ENCODE data around the gene ADGRV1. TPM values are rescaled to one million over a fixed set of nuclear protein-coding genes. Genes with fewer than 3 reads are reported as not detected.

ADGRV1 gene
- polyA plus RNA-seq, 2 donors = 0.82 to 1.6 TPM

DNA sequence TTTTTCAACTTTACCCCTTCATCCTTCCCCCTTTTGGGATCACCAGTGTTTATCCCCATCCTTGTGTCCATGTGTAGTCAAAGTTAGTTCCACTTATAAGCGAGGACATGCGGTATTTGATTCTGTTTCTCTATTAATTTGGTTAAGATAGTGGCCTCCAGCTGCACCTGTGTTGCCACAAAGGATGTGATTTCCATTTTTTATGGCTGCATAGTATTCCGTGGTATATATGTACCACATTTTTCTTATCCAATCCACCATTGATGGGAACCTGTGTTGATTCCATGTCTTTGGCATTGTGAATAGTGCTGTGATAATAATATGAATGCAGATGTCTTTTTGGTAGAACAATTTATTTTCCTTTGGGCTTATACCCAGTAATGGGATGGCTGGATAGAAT lies 572.2 kb downstream of the ADGRV1 start:
- H3K9me3 ChIP-seq (ENCODE audit: control insufficient read depth in 2 of 2, insufficient read depth in 1 of 2, low read depth in 1 of 2, low read length in 1 of 2) = no peaks in the 10 kb centered on the region
- H3K4me1 ChIP-seq (ENCODE audit: control insufficient read depth in 2 of 2, insufficient read depth in 2 of 2, low read length in 1 of 2) = peaks cover 0 to 8% of the 10 kb centered on the region in 2 donors
- WGBS, 2 donors = 98 to 100% methylated on average over 3 of the region's 3 CpGs
- peaks cover 0 to 2% of the 10 kb centered on the region in 2 donors for H3K36me3 ChIP-seq (ENCODE audit: control insufficient read depth in 2 of 2, insufficient read depth in 2 of 2, low read length in 1 of 2)
- no peak overlapping the region for H3K4me3 ChIP-seq (ENCODE audit: low read depth in 1 of 2, low read length in 2 of 2)
- no peaks in the 10 kb centered on the region for H3K27me3 ChIP-seq (ENCODE audit: control insufficient read depth in 1 of 2, insufficient read depth in 2 of 2, low read length in 2 of 2)
- no peak overlapping the region for H3K27ac ChIP-seq (ENCODE audit: low read depth in 2 of 2, low read length in 1 of 2)

DNA sequence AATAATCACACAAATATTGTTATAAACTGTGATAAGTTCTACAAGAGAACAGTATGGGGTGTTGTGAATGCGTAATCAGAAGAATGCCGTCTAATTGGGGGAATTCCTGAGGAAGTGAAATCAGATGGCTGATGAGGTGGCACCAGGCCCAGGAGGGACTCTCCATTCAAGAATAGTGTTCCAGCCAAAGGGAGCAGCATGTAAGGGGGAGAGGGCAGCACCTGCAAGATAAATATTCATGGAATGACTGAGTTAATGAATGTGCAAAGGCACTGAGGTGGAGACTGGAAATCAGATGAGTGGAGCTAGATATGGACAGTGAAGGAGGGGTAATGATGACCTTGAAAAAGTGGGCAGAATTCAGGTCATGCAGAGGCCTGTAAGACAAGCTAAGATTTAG lies 574.0 kb downstream of the ADGRV1 start:
- no peaks in the 10 kb centered on the region for H3K27me3 ChIP-seq (ENCODE audit: control insufficient read depth in 1 of 2, insufficient read depth in 2 of 2, low read length in 2 of 2)
- peaks cover 0 to 4% of the 10 kb centered on the region in 2 donors for H3K4me1 ChIP-seq (ENCODE audit: control insufficient read depth in 2 of 2, insufficient read depth in 2 of 2, low read length in 1 of 2)
- H3K27ac ChIP-seq (ENCODE audit: low read depth in 2 of 2, low read length in 1 of 2) = no peak overlapping the region
- WGBS, 2 donors = 59 to 60% methylated on average over 2 of the region's 2 CpGs
- peaks cover 0 to 2% of the 10 kb centered on the region in 2 donors for H3K36me3 ChIP-seq (ENCODE audit: control insufficient read depth in 2 of 2, insufficient read depth in 2 of 2, low read length in 1 of 2)
- no peaks in the 10 kb centered on the region for H3K9me3 ChIP-seq (ENCODE audit: control insufficient read depth in 2 of 2, insufficient read depth in 1 of 2, low read depth in 1 of 2, low read length in 1 of 2)
- H3K4me3 ChIP-seq (ENCODE audit: low read depth in 1 of 2, low read length in 2 of 2) = no peak overlapping the region

DNA sequence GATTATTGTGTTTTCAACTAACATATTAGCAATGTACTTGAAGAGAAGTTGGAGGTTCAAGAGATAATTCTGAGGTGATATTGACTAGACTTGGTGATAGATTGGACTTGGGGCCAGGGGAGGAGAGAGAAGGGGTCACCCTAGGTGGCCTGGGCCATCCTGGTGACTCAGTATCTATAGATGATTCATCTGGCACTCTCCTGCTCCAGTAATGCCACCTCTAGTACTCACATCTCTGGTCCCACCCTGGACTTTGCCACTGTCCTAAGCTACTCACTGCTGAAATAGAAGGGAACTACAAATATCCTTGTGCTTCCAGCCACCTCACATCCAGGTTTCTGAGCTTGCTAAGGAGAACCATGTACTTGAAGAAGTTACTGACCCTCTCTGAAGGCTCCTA lies 574.6 kb downstream of the ADGRV1 start:
- Histone ChIP-seq H3K27ac (ENCODE audit: low read depth in 2 of 2, low read length in 1 of 2) (no peak overlapping the region), H3K36me3 (ENCODE audit: control insufficient read depth in 2 of 2, insufficient read depth in 2 of 2, low read length in 1 of 2) (peaks cover 0 to 2% of the 10 kb centered on the region in 2 donors), H3K27me3 (ENCODE audit: control insufficient read depth in 1 of 2, insufficient read depth in 2 of 2, low read length in 2 of 2) (no peaks in the 10 kb centered on the region), H3K4me1 (ENCODE audit: control insufficient read depth in 2 of 2, insufficient read depth in 2 of 2, low read length in 1 of 2) (peaks cover 0 to 4% of the 10 kb centered on the region in 2 donors), H3K9me3 (ENCODE audit: control insufficient read depth in 2 of 2, insufficient read depth in 1 of 2, low read depth in 1 of 2, low read length in 1 of 2) (no peaks in the 10 kb centered on the region), H3K4me3 (ENCODE audit: low read depth in 1 of 2, low read length in 2 of 2) (no peak overlapping the region)

DNA sequence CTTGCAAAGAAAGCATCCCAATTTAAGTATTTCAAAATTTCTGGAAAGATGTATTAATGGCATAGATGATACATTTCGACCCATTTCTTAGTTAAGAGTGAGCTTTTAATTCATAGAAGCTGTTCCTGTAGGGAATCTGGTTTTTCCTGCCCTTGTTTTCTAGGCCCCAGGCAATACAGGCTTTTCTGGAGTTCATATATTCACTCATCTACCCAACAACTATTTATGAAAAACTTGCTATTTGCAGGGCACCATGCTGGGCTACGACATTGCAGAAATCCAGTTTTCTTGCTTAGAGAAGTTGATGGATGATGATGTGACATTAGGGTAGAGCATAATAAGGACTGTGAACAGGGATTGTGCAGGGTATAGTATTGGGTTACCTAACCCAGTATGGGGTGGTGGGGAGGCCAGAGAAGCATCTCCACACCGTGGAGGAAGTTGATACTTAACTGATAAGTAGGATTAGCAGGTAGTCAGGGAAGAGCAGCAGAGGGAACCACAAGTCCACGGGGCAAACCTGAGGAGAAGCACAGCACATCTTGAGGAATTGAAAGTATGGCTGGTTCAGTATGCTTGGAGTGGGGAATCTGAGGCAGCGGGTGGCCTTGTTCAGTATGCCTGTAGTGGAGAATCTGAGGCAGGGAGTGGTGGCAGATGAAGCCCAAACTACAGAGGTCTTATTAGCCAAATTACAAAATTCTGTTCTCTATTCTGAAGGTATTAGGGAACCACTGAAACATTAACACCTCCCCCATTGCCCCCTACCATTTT lies 577.1 kb downstream of the ADGRV1 start:
- no peaks in the 10 kb centered on the region for H3K9me3 ChIP-seq (ENCODE audit: control insufficient read depth in 2 of 2, insufficient read depth in 1 of 2, low read depth in 1 of 2, low read length in 1 of 2)
- WGBS, 2 donors = 80 to 89% methylated on average over 5 of the region's 5 CpGs
- H3K27me3 ChIP-seq (ENCODE audit: control insufficient read depth in 1 of 2, insufficient read depth in 2 of 2, low read length in 2 of 2) = no peaks in the 10 kb centered on the region
- H3K4me3 ChIP-seq (ENCODE audit: low read depth in 1 of 2, low read length in 2 of 2) = no peak overlapping the region
- peaks cover 0 to 2% of the 10 kb centered on the region in 2 donors for H3K36me3 ChIP-seq (ENCODE audit: control insufficient read depth in 2 of 2, insufficient read depth in 2 of 2, low read length in 1 of 2)
- no peak overlapping the region for H3K27ac ChIP-seq (ENCODE audit: low read depth in 2 of 2, low read length in 1 of 2)
- peaks cover 0 to 4% of the 10 kb centered on the region in 2 donors for H3K4me1 ChIP-seq (ENCODE audit: control insufficient read depth in 2 of 2, insufficient read depth in 2 of 2, low read length in 1 of 2)

DNA sequence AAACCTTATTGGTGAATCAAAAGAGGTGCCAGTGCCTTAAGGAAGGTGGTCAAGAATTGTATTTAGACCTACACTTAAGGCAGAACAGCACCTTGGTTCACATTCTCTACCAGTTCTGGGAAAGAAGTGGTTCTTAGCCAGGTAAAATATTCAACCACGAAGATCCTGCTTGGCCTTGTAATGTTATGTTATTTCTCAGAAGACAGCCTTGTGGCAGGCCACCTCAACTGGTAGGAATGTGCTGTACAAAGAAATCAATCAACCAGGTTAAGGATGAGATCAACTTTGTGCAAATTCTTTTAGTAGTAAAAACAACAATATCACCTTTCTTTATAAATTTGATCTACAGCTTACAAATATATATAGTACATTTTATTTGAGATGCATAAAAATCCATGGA lies 577.7 kb downstream of the ADGRV1 start:
- Histone ChIP-seq H3K4me1 (ENCODE audit: control insufficient read depth in 2 of 2, insufficient read depth in 2 of 2, low read length in 1 of 2) (peaks cover 0 to 4% of the 10 kb centered on the region in 2 donors), H3K27ac (ENCODE audit: low read depth in 2 of 2, low read length in 1 of 2) (no peak overlapping the region), H3K4me3 (ENCODE audit: low read depth in 1 of 2, low read length in 2 of 2) (no peak overlapping the region), H3K9me3 (ENCODE audit: control insufficient read depth in 2 of 2, insufficient read depth in 1 of 2, low read depth in 1 of 2, low read length in 1 of 2) (no peaks in the 10 kb centered on the region), H3K27me3 (ENCODE audit: control insufficient read depth in 1 of 2, insufficient read depth in 2 of 2, low read length in 2 of 2) (no peaks in the 10 kb centered on the region), H3K36me3 (ENCODE audit: control insufficient read depth in 2 of 2, insufficient read depth in 2 of 2, low read length in 1 of 2) (peaks cover 0 to 2% of the 10 kb centered on the region in 2 donors)
- 37 to 39% methylated on average over 1 of the region's 1 CpG for WGBS, 2 donors

DNA sequence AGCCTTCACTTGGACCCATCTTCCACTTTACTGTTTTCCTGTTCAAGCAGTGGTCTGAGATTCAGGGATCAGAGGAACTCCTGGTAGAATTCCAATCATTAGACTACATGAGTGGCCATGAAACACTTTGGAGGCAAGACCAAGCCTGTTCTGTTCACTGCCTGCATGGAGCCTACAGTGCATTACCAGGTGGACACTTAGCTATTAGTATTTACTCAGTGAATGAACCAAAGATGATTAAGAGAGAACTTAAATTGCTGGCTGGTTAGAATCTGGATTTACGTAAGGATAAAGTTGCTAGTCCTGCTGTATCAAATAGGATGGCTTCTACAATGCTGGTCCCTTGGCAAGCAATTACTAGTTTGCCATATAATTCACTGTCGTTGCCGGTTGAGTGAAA lies 579.0 kb downstream of the ADGRV1 start:
- Histone ChIP-seq H3K4me1 (ENCODE audit: control insufficient read depth in 2 of 2, insufficient read depth in 2 of 2, low read length in 1 of 2) (peaks cover 0 to 4% of the 10 kb centered on the region in 2 donors), H3K27me3 (ENCODE audit: control insufficient read depth in 1 of 2, insufficient read depth in 2 of 2, low read length in 2 of 2) (no peaks in the 10 kb centered on the region), H3K36me3 (ENCODE audit: control insufficient read depth in 2 of 2, insufficient read depth in 2 of 2, low read length in 1 of 2) (peaks cover 0 to 2% of the 10 kb centered on the region in 2 donors), H3K4me3 (ENCODE audit: low read depth in 1 of 2, low read length in 2 of 2) (no peak overlapping the region), H3K9me3 (ENCODE audit: control insufficient read depth in 2 of 2, insufficient read depth in 1 of 2, low read depth in 1 of 2, low read length in 1 of 2) (no peaks in the 10 kb centered on the region), H3K27ac (ENCODE audit: low read depth in 2 of 2, low read length in 1 of 2) (no peak overlapping the region)
- 89 to 91% methylated on average over 3 of the region's 3 CpGs for WGBS, 2 donors

DNA sequence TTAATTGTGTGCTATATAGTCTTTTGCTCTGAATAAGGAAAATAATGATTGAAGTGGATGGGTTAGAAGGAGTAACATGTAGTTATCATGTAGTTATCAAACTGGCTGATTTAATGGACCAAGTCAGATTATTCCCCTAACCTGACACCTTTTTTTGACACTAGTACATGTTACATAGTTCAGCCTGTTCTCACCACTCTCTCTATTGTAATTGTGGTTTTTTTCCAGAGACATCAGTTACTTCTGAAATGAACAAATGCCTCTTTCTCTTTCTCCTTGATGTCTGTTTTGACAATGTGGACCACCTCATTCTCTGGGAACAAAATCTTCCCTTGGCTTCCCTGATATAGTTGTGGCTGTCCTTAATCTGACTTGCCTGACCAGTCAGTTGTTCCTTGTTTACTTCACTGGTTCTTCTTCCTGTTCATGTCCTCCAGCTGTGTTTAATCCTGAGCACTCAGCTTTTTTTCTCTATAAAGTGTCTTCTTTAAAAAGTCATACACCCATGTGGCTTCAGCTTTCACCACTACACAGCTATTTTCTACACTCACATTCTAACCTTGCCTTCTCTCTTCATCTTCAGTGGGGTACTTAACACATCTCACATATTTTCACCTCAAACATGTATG lies 581.1 kb downstream of the ADGRV1 start:
- Histone ChIP-seq H3K4me3 (ENCODE audit: low read depth in 1 of 2, low read length in 2 of 2) (no peak overlapping the region), H3K27ac (ENCODE audit: low read depth in 2 of 2, low read length in 1 of 2) (no peak overlapping the region), H3K27me3 (ENCODE audit: control insufficient read depth in 1 of 2, insufficient read depth in 2 of 2, low read length in 2 of 2) (no peaks in the 10 kb centered on the region), H3K4me1 (ENCODE audit: control insufficient read depth in 2 of 2, insufficient read depth in 2 of 2, low read length in 1 of 2) (peaks cover 3 to 4% of the 10 kb centered on the region in 2 donors), H3K9me3 (ENCODE audit: control insufficient read depth in 2 of 2, insufficient read depth in 1 of 2, low read depth in 1 of 2, low read length in 1 of 2) (no peaks in the 10 kb centered on the region), H3K36me3 (ENCODE audit: control insufficient read depth in 2 of 2, insufficient read depth in 2 of 2, low read length in 1 of 2) (no peaks in the 10 kb centered on the region)

DNA sequence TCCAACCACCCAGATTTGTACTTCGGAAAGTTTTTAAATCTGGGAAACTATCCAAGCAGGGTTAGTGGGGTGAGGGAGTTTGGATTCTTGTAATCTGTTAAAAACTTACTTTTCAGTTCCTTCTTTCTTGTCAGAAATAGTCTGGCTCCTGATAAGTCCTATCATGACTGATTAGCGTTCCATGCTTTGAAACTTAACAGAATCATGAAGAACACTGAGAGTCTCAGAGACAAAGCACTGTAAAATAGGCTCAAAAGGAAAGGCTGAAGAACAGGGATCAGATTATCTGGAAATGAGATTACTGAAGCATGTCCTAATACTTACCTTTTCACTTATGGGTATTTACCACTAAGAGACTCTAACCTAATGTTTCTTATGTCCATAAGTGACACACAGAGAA lies 582.1 kb downstream of the ADGRV1 start:
- H3K36me3 ChIP-seq (ENCODE audit: control insufficient read depth in 2 of 2, insufficient read depth in 2 of 2, low read length in 1 of 2) = no peaks in the 10 kb centered on the region
- H3K9me3 ChIP-seq (ENCODE audit: control insufficient read depth in 2 of 2, insufficient read depth in 1 of 2, low read depth in 1 of 2, low read length in 1 of 2) = no peaks in the 10 kb centered on the region
- no peaks in the 10 kb centered on the region for H3K27me3 ChIP-seq (ENCODE audit: control insufficient read depth in 1 of 2, insufficient read depth in 2 of 2, low read length in 2 of 2)
- H3K27ac ChIP-seq (ENCODE audit: low read depth in 2 of 2, low read length in 1 of 2) = no peak overlapping the region
- H3K4me1 ChIP-seq (ENCODE audit: control insufficient read depth in 2 of 2, insufficient read depth in 2 of 2, low read length in 1 of 2) = peaks cover 3% of the 10 kb centered on the region in 2 donors
- H3K4me3 ChIP-seq (ENCODE audit: low read depth in 1 of 2, low read length in 2 of 2) = no peak overlapping the region
- WGBS, 2 donors = 74 to 78% methylated on average over 2 of the region's 2 CpGs

DNA sequence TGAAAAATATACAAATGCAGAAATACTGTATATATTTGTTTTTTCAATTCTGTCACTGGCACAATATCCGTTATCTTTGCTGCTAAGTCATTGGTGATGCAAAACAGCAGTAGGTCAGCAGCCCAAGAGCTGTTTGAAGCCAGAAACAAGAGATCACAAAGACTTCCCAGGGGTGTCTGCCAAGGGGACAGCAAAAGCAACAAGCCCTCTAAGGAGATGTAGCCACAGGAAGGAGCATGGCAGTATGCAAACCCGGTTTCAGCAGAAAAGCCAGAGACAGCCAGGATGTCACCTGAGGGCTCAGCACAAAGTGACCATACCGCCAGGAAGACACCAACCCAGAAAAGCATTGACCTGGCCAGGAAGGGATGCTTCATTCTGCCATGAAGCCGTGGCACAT lies 583.0 kb downstream of the ADGRV1 start:
- no peaks in the 10 kb centered on the region for H3K27me3 ChIP-seq (ENCODE audit: control insufficient read depth in 1 of 2, insufficient read depth in 2 of 2, low read length in 2 of 2)
- H3K36me3 ChIP-seq (ENCODE audit: control insufficient read depth in 2 of 2, insufficient read depth in 2 of 2, low read length in 1 of 2) = no peaks in the 10 kb centered on the region
- H3K9me3 ChIP-seq (ENCODE audit: control insufficient read depth in 2 of 2, insufficient read depth in 1 of 2, low read depth in 1 of 2, low read length in 1 of 2) = no peaks in the 10 kb centered on the region
- no peak overlapping the region for H3K27ac ChIP-seq (ENCODE audit: low read depth in 2 of 2, low read length in 1 of 2)
- peaks cover 0 to 3% of the 10 kb centered on the region in 2 donors for H3K4me1 ChIP-seq (ENCODE audit: control insufficient read depth in 2 of 2, insufficient read depth in 2 of 2, low read length in 1 of 2)
- H3K4me3 ChIP-seq (ENCODE audit: low read depth in 1 of 2, low read length in 2 of 2) = no peak overlapping the region
- WGBS, 2 donors = 85 to 87% methylated on average over 4 of the region's 4 CpGs

DNA sequence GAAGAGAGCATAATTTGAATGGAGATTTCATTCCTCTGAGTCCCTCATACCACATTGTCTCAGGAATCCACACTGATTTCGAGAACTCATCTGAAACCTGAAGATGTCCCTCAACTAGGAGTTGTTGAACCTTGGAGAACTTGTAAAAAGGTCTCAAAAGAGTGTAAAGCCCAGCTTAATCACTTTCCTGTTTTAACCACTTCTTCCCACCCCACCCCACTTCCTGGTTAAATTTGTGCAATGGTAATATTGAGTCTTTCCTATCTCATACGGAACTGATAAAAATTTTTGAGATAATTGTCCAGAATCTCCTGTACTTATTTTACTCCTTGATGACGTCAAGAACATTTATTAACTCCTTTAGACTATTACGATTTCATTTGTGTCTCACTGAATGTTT lies 583.8 kb downstream of the ADGRV1 start:
- Histone ChIP-seq H3K27me3 (ENCODE audit: control insufficient read depth in 1 of 2, insufficient read depth in 2 of 2, low read length in 2 of 2) (no peaks in the 10 kb centered on the region), H3K27ac (ENCODE audit: low read depth in 2 of 2, low read length in 1 of 2) (no peak overlapping the region), H3K36me3 (ENCODE audit: control insufficient read depth in 2 of 2, insufficient read depth in 2 of 2, low read length in 1 of 2) (no peaks in the 10 kb centered on the region), H3K9me3 (ENCODE audit: control insufficient read depth in 2 of 2, insufficient read depth in 1 of 2, low read depth in 1 of 2, low read length in 1 of 2) (no peaks in the 10 kb centered on the region), H3K4me3 (ENCODE audit: low read depth in 1 of 2, low read length in 2 of 2) (no peak overlapping the region), H3K4me1 (ENCODE audit: control insufficient read depth in 2 of 2, insufficient read depth in 2 of 2, low read length in 1 of 2) (peaks cover 0 to 3% of the 10 kb centered on the region in 2 donors)
- WGBS, 2 donors = 77 to 83% methylated on average over 4 of the region's 4 CpGs

Data from esophagus (tissue), 2 donors.